Measurements from ENCODE around the gene NPB. TPM values are rescaled to one million over a fixed set of nuclear protein-coding genes. Genes with fewer than 3 reads are reported as not detected.
A peak's percentile ranks its signal among the peaks of the same experiment; 100 is the strongest.

NPB gene
- total RNA-seq, 2 experiments from 2014 or later = 0.23 TPM; not detected in 1

DNA sequence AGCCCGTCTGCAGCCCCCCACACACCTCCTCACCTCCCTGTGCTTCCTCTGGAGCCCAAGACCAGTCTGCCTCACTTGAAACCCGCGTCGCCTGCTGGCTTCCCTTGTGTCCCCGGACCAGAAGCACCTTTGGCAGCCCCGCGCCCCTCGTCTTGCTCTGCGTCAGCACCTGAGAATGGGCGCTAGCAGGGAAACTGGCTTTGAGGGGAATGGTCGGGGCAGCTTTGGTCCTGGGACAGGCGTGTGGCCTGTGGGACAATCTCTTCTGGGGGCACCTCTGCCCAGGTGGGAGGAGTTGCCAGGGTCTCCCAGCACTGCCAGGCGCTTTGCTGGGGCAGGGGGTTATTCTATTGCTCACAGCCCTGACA, 29.1 kb downstream of the NPB start:
- no peak for ATAC-seq

DNA sequence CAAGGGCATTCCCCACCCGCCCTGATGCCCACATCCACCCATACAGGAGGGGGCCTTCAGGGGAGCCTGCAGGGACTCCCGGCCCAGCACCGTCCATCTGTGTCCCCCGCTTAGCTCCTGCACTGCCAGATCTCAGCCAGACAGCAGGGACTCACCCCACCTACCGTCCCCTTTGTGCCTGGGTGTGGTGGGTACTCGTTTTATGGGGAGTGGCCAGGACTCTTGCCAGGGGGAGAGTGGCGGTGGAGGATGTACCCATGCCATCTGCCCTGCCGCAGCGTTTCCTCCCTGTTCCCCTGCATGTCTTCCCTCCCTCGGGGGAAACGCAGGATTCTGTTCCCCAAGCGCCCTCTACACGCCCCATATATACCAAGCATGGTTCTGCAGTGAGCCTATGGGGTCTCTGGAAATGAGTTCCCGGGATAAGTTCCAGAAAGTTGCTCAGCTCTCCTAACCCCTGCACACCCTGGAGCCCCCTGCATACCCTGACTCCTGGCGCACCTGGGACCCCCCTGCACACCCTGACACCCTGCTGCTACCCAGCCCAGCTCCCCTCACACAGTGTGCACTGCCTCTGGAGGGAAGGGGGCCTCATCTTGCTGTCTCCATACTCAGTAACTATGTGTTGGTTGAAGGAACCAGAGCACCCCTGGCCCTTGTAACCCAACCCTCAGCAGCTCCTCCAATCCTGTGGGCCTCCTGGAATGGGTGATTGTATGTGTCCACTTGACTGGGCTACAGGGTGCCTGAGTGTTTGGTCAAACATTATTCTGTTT, 29.7 kb downstream of the NPB start:
- H3K27ac Mint-ChIP-seq = no peak overlapping the region
- no peak for ATAC-seq
- CTCF ChIA-PET = interaction anchor here (1.8 to 2.3 kb wide), 2 partner anchors 28 kb away, joined by 7 to 10 read pairs; no protein-coding TSS in a partner anchor
- H3K4me1 Mint-ChIP-seq = peaks cover 22% of the 10 kb centered on the region
- H3K36me3 Mint-ChIP-seq = no peaks in the 10 kb centered on the region
- no peak overlapping the region for H3K4me3 Mint-ChIP-seq
- H3K27me3 Mint-ChIP-seq = peaks cover 2% of the 10 kb centered on the region
- H3K9me3 Mint-ChIP-seq (ENCODE audit: low read depth) = no peaks in the 10 kb centered on the region
- no peak for DNase-seq

More for the DNA sequence above, 29.1 kb downstream of the NPB start:
- Mint-ChIP-seq H3K36me3 (no peaks in the 10 kb centered on the region), H3K4me1 (peaks cover 24% of the 10 kb centered on the region), H3K9me3 (ENCODE audit: low read depth) (no peaks in the 10 kb centered on the region), H3K27ac (no peak overlapping the region), H3K27me3 (peaks cover 2% of the 10 kb centered on the region), H3K4me3 (no peak overlapping the region)
- DNase-seq = no peak
- CTCF ChIA-PET = interaction anchor here (1.8 kb wide), 1 partner anchor 28 kb away, joined by 10 read pairs; no protein-coding TSS in a partner anchor

DNA sequence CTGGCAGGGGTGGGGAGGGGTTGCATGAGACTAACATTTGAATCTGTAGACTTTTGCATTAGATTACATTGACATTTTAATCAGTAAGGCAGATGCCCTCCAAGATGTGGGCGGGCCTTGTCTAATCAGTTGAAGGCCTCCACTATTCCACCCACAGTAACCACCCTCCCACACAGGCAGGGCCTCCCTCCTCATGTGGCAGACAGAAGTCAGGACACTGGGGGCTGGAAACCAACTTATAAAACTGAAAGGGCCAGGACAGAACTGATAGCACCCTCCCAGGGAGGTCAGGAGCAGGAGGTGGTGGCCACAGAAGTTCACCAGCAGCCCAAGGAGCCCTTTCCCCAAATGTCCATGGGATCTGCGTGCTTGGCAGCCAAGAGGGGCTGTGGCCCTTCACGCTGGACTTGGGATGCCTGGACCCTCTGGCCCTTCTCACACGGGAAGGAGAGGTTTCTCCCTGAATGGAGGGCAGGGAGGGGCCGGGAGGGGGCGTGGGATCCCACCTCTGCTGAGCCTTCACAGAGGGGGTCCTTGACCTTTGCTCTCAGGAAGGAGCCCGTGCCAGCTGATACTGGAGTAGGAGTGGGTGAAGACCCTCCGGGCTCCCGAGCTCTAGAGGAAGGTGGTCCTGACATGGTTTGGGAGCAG, 30.4 kb downstream of the NPB start:
- H3K27me3 Mint-ChIP-seq = peaks cover 2% of the 10 kb centered on the region
- H3K27ac Mint-ChIP-seq = no peak overlapping the region
- no peaks in the 10 kb centered on the region for H3K9me3 Mint-ChIP-seq (ENCODE audit: low read depth)
- no peak overlapping the region for H3K4me3 Mint-ChIP-seq
- ATAC-seq = no peak
- no peak for DNase-seq
- CTCF ChIA-PET = interaction anchor here (0.7 to 2.3 kb wide), 2 partner anchors 27 to 105 kb away, joined by 3 to 7 read pairs; partner anchors contain the start of gene DCXR
- H3K36me3 Mint-ChIP-seq = no peaks in the 10 kb centered on the region
- H3K4me1 Mint-ChIP-seq = peaks cover 22% of the 10 kb centered on the region

DNA sequence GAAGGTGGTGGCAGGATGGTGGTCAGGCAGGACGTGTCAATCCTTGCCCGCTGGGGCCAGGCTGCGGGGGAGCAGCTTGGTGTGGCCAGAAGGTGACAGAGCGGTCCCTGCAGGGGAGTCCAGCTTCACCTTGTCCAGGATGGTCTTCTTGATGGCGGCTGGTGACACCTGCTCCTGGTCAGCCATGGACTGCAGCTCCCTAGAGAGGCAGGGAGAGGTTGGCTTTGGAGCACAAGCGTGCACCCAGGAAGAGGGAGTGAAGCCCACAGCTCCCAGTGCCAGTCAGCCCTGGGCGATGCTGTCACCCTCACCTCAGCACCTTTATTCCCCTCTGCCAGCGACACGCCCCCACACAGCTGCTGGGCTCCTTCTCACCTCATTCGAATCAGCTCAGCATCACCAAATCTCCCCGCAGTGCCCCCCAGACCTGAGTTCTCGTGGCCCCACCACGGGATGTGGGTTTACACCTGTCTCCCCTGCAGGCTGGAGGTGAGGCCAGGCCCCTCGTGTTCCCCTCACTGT, 31.2 kb downstream of the NPB start:
- peaks cover 2% of the 10 kb centered on the region for H3K27me3 Mint-ChIP-seq
- no peaks in the 10 kb centered on the region for H3K9me3 Mint-ChIP-seq (ENCODE audit: low read depth)
- no peak overlapping the region for H3K27ac Mint-ChIP-seq
- no peak overlapping the region for H3K4me3 Mint-ChIP-seq
- CTCF ChIA-PET = interaction anchor here (0.7 to 2.3 kb wide), 3 partner anchors 26 to 104 kb away, joined by 3 to 7 read pairs (median 5); partner anchors contain the start of genes CENPX and DCXR
- DNase-seq (no peak), ATAC-seq (no peak)
- H3K4me1 Mint-ChIP-seq = peaks cover 27% of the 10 kb centered on the region
- H3K36me3 Mint-ChIP-seq = no peaks in the 10 kb centered on the region

DNA sequence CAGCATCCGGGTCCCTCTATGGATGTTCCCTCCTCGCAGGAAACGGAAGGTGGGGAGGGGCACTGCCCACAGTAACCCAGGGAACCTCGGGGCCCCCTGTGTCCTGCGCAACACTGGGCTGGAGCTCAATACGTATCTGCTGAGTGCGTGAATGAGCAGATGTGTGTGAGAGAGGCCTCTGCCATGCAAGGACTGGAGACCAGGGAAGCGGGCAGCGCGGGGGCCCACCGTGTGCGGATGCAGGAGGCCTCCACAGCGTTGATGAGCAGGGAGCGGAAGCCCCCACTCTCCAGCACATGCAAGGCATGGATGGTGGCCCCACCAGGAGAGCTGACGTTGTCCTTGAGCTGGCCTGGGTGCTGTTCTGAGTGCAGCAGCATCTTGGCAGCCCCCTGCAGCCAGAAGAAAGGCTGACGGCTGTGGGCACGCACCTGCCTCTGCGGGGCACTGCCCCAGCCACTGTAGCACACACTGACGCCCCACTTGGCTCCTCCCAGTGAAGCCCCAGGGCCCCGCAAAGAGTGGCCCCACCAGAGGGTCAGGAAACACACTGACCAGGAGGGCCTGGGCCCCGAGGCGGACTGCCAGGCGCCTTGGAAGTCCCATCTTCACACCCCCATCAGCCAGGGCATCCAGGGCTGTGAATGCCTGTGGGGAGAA, 32.2 kb downstream of the NPB start:
- DNase-seq = no peak
- H3K36me3 Mint-ChIP-seq = no peaks in the 10 kb centered on the region
- CTCF ChIA-PET = interaction anchor here (1.5 kb wide), 1 partner anchor 88 kb away, joined by 5 read pairs; the partner anchor contains the start of gene CENPX
- ATAC-seq = no peak
- H3K27ac Mint-ChIP-seq = no peak overlapping the region
- H3K27me3 Mint-ChIP-seq = no peaks in the 10 kb centered on the region
- no peak overlapping the region for H3K4me3 Mint-ChIP-seq
- H3K4me1 Mint-ChIP-seq = peaks cover 21% of the 10 kb centered on the region
- no peaks in the 10 kb centered on the region for H3K9me3 Mint-ChIP-seq (ENCODE audit: low read depth)

DNA sequence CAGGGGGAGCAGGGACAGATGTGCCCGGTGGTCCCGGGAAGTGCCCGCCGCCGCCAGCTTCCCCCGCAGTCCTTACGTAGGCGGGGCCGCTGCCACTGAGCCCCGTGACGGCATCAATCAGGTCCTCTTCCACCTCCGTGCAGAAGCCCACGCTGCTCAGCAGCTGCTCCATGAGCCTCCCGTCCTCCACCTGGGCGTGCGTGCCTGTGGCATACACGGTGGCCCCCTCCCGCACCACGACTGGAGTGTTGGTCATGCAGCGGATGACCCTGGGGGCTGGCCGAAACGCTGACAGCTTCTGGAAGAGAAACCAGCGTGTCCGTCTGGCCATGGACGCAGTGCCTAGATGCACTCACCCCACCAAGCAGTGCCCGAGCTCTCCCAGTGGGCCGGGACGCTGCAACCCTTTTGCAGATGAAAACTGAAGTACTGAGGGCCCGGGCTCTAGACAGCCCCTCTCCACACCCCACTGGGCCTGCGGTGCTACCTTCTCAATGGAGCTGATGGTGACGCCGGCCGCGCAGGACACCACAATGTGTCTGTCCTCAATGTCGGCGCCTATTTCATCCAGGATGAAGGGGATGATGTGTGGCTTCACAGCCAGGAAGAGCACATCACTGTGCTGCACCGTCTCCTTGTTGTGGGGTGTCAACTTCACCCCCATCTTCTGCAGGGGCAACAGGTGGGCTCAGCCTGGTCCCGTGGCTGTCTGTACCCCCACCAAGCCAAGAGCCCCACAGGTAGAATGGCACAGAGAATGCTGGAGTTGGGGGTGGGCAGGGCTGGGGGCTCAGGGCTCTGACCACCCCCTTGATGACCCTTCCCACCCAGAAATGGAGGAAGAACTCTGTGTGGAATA, 33.0 kb downstream of the NPB start:
- H3K9me3 Mint-ChIP-seq (ENCODE audit: low read depth) = no peaks in the 10 kb centered on the region
- DNase-seq (no peak), ATAC-seq (no peak)
- peaks cover 21% of the 10 kb centered on the region for H3K4me1 Mint-ChIP-seq
- H3K27me3 Mint-ChIP-seq = no peaks in the 10 kb centered on the region
- H3K27ac Mint-ChIP-seq = no peak overlapping the region
- H3K4me3 Mint-ChIP-seq = no peak overlapping the region
- CTCF ChIA-PET = interaction anchor here (1.2 kb wide), 1 partner anchor 24 kb away, joined by 4 read pairs; no protein-coding TSS in a partner anchor
- no peaks in the 10 kb centered on the region for H3K36me3 Mint-ChIP-seq

DNA sequence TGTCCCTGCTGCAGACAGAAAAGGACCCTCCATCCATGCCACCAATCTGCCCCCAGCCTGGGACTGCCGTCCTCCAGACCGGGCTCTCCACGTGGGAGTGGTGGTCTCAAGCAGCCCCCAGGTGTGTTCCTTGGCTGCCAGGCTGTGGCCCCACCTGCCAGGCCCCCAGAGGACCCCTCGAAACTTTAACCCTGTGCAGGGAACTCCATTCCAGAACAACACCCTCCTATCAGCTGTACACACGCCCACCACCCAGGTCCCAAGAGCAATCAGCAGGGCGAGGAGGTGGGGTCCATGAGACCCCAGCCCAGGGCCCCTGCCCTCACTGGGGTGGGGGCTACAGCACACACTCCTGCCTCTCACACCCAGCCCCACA, 33.7 kb downstream of the NPB start:
- CTCF ChIA-PET = interaction anchor here (1.2 kb wide), 1 partner anchor 24 kb away, joined by 4 read pairs; no protein-coding TSS in a partner anchor
- no peak for DNase-seq

DNA sequence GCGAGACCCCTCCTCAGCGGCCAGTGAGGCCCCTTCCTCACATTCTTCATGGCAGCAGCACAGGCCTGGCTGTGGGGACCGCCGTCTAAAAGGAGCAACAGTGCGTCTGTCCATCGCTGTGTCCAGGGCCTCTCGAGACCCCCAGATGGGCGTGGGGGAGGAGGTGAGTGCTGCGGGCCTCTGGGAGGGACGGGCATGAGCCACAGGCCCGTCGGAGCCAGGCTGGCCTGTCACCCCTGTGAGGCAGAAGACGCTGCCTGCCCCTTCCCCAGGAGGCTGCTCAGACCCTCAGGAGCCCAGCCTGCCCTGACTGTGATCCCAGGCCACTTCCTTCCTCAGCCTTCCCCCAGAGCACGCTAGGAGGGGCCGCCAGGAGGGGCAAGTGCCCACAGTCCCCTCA, 37.2 kb downstream of the NPB start:
- CTCF ChIA-PET = no interaction called here

More for the DNA sequence above, 33.7 kb downstream of the NPB start:
- no peak for ATAC-seq
- Mint-ChIP-seq H3K27ac (no peak overlapping the region), H3K4me1 (peaks cover 21% of the 10 kb centered on the region), H3K36me3 (no peaks in the 10 kb centered on the region), H3K9me3 (ENCODE audit: low read depth) (no peaks in the 10 kb centered on the region), H3K4me3 (peak overlapping the region; percentile 43), H3K27me3 (peaks cover 5% of the 10 kb centered on the region)

DNA sequence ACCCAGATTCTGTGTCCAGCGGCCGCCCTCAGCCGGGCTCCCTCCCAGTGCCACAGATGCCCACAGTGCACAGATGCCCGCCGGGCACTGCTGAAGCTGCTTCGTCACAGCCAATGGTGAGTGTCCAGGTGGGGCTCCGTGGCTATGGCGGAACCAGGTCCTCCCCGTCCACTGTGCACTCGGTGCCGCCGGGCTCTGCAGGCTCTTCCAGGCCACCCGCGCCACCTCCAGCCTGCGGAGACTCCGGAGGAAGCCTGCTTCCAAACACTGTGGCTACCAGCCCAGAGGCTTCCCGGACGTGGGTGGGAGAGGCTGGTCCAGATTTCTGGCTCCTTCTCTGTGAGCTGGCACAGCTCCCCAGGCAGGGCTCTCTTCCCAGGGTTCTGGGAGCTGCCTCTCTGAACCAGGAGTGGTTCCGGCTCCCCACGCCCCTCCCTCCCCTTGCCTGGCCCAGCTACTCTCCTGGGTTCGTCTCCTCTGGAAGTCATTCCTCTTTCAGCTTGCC, 37.9 kb downstream of the NPB start:
- Mint-ChIP-seq H3K27me3 (peaks cover 5% of the 10 kb centered on the region), H3K27ac (no peak overlapping the region), H3K9me3 (ENCODE audit: low read depth) (no peaks in the 10 kb centered on the region), H3K36me3 (no peaks in the 10 kb centered on the region), H3K4me3 (no peak overlapping the region), H3K4me1 (peaks cover 12% of the 10 kb centered on the region)
- DNase-seq = no peak
- CTCF ChIA-PET = interaction anchor here (1.7 kb wide), 1 partner anchor 19 kb away, joined by 5 read pairs; no protein-coding TSS in a partner anchor
- no peak for ATAC-seq

More for the DNA sequence above, 37.2 kb downstream of the NPB start:
- Mint-ChIP-seq H3K36me3 (no peaks in the 10 kb centered on the region), H3K4me1 (peaks cover 12% of the 10 kb centered on the region), H3K9me3 (ENCODE audit: low read depth) (no peaks in the 10 kb centered on the region), H3K27me3 (peaks cover 5% of the 10 kb centered on the region), H3K27ac (no peak overlapping the region), H3K4me3 (no peak overlapping the region)
- no peak for ATAC-seq
- no peak for DNase-seq

DNA sequence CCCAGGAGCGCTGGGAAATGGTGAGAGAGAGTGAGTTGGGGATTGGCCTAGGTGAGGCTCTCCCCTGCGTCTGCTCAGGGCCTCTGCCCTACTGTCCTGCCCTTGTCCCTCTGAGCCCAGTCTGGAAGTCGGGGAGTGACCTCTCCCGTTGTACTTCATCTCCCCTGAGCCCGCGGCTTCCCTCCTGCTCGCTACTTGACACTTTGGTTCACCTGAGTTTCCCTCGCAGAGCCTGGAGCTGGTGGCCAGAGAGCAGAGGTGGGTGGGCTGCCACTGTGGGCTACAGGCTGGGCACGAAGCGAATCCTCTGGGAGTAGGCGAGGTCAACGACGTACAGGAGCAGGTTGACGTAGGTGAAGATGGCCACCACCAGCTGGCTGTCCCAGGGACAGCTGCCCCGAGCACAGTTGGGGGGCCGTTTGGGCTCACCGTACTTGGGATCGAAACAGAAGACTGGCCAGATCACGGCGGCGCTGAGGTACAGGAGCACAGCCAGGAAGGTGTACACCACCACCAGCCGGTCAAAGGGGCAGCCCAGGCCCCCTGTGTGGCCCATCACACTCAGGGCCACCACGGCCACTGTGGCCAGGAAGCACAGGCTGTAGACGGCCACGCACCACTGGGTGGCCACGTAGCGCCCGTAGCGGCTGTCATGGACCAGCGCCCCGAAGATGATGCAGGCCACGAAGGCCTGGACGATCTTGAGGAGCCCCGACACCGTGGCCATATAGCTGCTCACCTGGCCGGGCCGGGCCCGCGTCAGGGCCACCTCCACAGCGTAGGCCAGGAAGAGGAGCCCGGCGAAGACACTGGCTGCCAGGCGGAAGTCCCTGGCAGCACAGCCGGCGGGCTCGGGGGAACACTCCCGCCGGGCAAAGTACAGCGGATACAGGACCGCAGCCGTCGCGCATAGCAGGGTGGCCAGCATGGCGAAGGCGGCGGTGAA, 38.8 kb downstream of the NPB start:
- peaks cover 5% of the 10 kb centered on the region for H3K27me3 Mint-ChIP-seq
- CTCF ChIA-PET = interaction anchor here (0.9 to 1.7 kb wide), 2 partner anchors 13 to 19 kb away, joined by 4 to 5 read pairs; partner anchors contain the start of gene MAFG
- peaks cover 9% of the 10 kb centered on the region for H3K4me1 Mint-ChIP-seq
- no peaks in the 10 kb centered on the region for H3K9me3 Mint-ChIP-seq (ENCODE audit: low read depth)
- ATAC-seq (no peak), DNase-seq (no peak)
- no peak overlapping the region for H3K4me3 Mint-ChIP-seq
- H3K27ac Mint-ChIP-seq = no peak overlapping the region
- H3K36me3 Mint-ChIP-seq = no peaks in the 10 kb centered on the region

DNA sequence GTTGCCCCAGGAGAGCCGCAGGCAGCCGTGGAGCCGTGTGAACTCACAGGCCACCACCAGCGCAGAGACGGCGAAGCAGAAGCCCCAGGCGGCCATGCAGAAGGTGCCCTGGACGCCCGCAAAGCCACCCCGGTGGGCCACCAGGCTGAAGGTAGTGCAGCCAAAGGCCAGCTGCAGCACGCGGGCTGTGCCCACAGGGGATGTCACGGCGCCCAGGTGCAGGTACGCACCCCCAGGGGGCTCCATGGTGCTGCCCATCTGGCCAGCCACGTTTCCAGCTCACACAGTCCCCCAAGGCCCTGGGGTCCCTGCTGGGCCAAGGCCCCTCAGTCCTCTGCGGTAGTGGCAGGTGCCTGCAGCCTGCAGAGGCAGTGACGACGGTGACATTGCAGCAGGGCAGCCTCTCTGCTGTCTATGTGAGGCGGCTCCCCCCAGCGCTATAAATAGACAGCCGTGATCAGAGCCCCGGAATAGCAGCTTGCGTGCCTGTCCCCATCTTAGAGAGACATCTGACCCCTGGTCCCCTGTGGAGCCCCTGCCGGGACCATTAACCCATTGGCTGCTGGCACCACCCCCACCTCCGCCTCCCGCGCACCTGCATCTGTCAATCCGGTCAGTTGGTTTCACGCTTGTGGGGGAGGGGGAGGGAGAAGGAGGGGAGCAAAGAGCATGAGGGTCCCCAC, 39.6 kb downstream of the NPB start:
- H3K4me1 Mint-ChIP-seq = peaks cover 5% of the 10 kb centered on the region
- H3K9me3 Mint-ChIP-seq (ENCODE audit: low read depth) = no peaks in the 10 kb centered on the region
- peaks cover 5% of the 10 kb centered on the region for H3K27me3 Mint-ChIP-seq
- CTCF ChIA-PET = interaction anchor here (0.9 kb wide), 1 partner anchor 14 kb away, joined by 4 read pairs; the partner anchor contains the start of gene MAFG
- no peaks in the 10 kb centered on the region for H3K36me3 Mint-ChIP-seq
- no peak for ATAC-seq
- DNase-seq = no peak
- no peak overlapping the region for H3K27ac Mint-ChIP-seq
- H3K4me3 Mint-ChIP-seq = no peak overlapping the region

Data from activated CD8-positive, alpha-beta memory T cell treated with anti-CD3 and anti-CD28 coated beads, Interleukin-2, amount 10 ng/mL, durations not matched to agents 7 days and 5 days (primary cell).